ENCODE results near the gene PRDM5. TPM values are rescaled to one million over a fixed set of nuclear protein-coding genes. Genes with fewer than 3 reads are reported as not detected.

Gene PRDM5
- total and polyA plus RNA-seq, 7 experiments from 2014 or later: 0.15 to 1.1 (median 0.54) TPM; not detected in 2

DNA sequence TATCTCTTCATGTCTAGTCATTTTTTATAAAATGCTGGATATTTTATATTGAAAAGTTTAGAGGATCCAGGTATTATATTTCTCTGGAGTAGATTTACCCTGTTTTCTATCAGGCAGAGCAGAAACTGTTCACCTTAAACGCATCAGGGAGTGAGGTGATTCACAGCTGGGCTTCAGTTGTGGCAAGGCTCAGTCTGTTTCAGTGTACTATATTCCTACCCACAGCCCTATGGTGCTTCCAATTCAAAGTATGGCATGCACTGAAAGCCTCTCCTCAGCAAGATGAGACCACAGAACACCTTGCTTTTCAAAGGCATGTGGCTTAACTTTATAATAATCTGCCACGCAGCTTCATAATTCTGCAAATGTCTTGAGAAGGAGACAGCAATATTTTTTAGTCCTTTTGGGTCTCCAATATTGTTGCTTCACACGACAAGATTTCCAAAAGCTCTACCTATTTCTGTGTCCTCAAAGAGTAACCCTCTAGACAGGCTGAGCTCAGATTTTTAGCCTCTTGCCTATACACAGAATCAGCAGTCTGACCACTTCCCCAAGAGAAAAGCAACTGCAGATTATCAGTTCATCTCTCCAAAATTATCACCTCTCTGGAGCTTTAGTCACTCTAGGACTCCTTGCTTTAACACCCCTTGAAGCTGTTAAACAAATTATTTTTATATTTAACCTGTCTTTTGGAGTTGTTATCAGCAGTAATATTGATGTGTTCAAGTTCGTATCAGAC lies 24.4 kb downstream of the PRDM5 start:
- no peak for ATAC-seq
- H3K4me3 Mint-ChIP-seq: no peak overlapping the region
- peaks cover 0 to 14% (median 8%) of the 10 kb centered on the region in 5 donors for H3K27me3 Mint-ChIP-seq
- POLR2A ChIA-PET: no interaction called here
- CTCF ChIA-PET: no interaction called here
- peaks cover 0 to 3% (median 0%) of the 10 kb centered on the region in 11 donors for H3K9me3 Mint-ChIP-seq
- intact Hi-C loops (cut with micrococcal nuclease): no loop called here
- peaks cover 0 to 4% (median 3%) of the 10 kb centered on the region in 5 donors for H3K36me3 Mint-ChIP-seq
- peaks cover 0 to 3% of the 10 kb centered on the region in 2 donors for H3K27me3 ChIP-seq (ENCODE audit: control insufficient read depth in 2 of 2, insufficient read depth in 2 of 2, low read length in 2 of 2)
- no peak overlapping the region for H3K27ac Mint-ChIP-seq
- H3K4me1 ChIP-seq (ENCODE audit: control insufficient read depth in 2 of 2, insufficient read depth in 2 of 2, low read length in 2 of 2): no peaks in the 10 kb centered on the region
- H3K36me3 ChIP-seq (ENCODE audit: control insufficient read depth in 2 of 3, insufficient read depth in 3 of 3, low read length in 3 of 3): no peaks in the 10 kb centered on the region
- no peak overlapping the region for H3K4me3 ChIP-seq (ENCODE audit: low read length)
- H3K9me3 ChIP-seq (ENCODE audit: control insufficient read depth in 2 of 3, low read length in 3 of 3): no peaks in the 10 kb centered on the region
- DNase-seq: no peak
- no peak overlapping the region for H3K27ac ChIP-seq (ENCODE audit: low read depth, low read length)
- H3K4me1 Mint-ChIP-seq: no peaks in the 10 kb centered on the region

DNA sequence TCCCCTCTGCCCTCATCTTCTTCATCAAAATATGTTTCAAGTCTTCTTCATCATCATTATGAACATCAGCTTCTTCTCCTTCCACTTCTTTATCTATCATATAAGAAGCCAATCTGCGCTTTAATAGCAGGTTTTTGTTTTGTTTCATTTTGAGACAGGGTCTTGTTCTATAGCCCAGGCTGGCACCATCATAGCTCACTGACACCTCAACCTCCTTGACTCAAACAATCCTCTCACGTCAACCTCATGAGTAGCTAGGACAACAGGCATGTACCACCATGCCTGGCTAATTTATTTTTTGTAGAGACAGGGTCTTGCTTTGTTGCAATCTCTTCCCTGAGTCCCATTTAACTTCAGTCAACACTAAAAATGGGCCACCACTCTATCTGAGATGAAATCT lies 27.0 kb downstream of the PRDM5 start:
- Mint-ChIP-seq H3K27me3 (peaks cover 0 to 10% (median 4%) of the 10 kb centered on the region in 5 donors), H3K9me3 (peaks cover 2 to 24% (median 13%) of the 10 kb centered on the region in 11 donors), H3K4me1 (no peaks in the 10 kb centered on the region), H3K27ac (no peak overlapping the region), H3K36me3 (peaks cover 0 to 13% (median 8%) of the 10 kb centered on the region in 5 donors), H3K4me3 (no peak overlapping the region)
- intact Hi-C loops (cut with micrococcal nuclease): no loop called here
- Histone ChIP-seq H3K4me1 (ENCODE audit: control insufficient read depth in 2 of 2, insufficient read depth in 2 of 2, low read length in 2 of 2) (no peaks in the 10 kb centered on the region), H3K9me3 (ENCODE audit: control insufficient read depth in 2 of 3, low read length in 3 of 3) (peaks cover 0 to 6% (median 0%) of the 10 kb centered on the region in 3 experiments), H3K36me3 (ENCODE audit: control insufficient read depth in 2 of 3, insufficient read depth in 3 of 3, low read length in 3 of 3) (no peaks in the 10 kb centered on the region), H3K27me3 (ENCODE audit: control insufficient read depth in 2 of 2, insufficient read depth in 2 of 2, low read length in 2 of 2) (peaks cover 0 to 3% of the 10 kb centered on the region in 2 donors), H3K27ac (ENCODE audit: low read depth, low read length) (no peak overlapping the region), H3K4me3 (ENCODE audit: low read length) (no peak overlapping the region)
- ATAC-seq: no peak
- DNase-seq: no peak
- ChIA-PET POLR2A (no interaction called here), CTCF (interaction anchor here (0.8 kb wide), 1 partner anchor 13 kb away, joined by 3 read pairs; no protein-coding TSS in a partner anchor)

DNA sequence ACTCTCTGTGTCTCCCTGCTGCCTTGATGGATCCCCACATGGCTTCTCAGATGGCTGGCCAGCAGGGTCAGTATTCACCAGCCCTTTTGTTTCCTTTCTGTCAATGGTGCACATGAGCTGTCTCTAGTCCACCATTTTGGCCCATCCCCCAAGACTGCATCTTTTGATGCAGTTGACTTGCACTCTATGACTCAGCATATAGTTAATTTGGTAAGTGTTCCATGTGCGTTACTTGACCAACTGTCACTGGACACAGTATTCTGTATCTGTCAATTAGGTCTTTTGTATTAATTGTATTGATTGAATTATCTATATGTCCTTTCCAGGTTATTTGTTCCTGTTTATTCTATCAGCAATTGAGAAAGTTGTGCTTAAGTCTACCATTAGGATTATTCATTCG lies 29.2 kb downstream of the PRDM5 start:
- ChIA-PET POLR2A (no interaction called here), CTCF (no interaction called here)
- Histone ChIP-seq H3K9me3 (ENCODE audit: control insufficient read depth in 2 of 3, low read length in 3 of 3) (peaks cover 0 to 6% (median 0%) of the 10 kb centered on the region in 3 experiments), H3K36me3 (ENCODE audit: control insufficient read depth in 2 of 3, insufficient read depth in 3 of 3, low read length in 3 of 3) (no peaks in the 10 kb centered on the region), H3K27me3 (ENCODE audit: control insufficient read depth in 2 of 2, insufficient read depth in 2 of 2, low read length in 2 of 2) (no peaks in the 10 kb centered on the region), H3K27ac (ENCODE audit: low read depth, low read length) (no peak overlapping the region), H3K4me1 (ENCODE audit: control insufficient read depth in 2 of 2, insufficient read depth in 2 of 2, low read length in 2 of 2) (no peaks in the 10 kb centered on the region), H3K4me3 (ENCODE audit: low read length) (no peak overlapping the region)
- Mint-ChIP-seq H3K36me3 (peaks cover 0 to 13% (median 8%) of the 10 kb centered on the region in 5 donors), H3K27ac (no peak overlapping the region), H3K4me1 (no peaks in the 10 kb centered on the region), H3K9me3 (peaks cover 4 to 34% (median 13%) of the 10 kb centered on the region in 11 donors), H3K4me3 (no peak overlapping the region), H3K27me3 (peaks cover 0 to 10% (median 0%) of the 10 kb centered on the region in 5 donors)
- ATAC-seq: no peak
- no peak for DNase-seq
- intact Hi-C loops (cut with micrococcal nuclease): no loop called here

DNA sequence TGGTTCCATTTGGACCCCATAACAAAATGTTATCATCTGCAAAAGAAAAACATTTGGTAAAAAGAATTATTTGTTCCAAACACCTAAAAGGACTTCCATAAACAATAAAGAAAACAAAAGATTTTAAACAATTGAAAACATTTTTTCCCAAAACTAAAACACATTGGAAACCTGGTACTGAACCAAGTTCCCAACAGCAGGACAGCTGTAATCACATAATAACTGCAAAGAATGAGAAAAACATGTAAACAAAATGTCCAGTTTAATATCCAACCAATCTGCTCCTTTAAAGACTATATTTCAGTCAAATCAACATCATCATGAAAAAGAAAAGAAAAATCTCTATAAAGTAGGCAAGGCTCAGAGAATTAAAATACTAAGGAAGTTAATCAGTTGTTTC lies 36.3 kb downstream of the PRDM5 start:
- Histone ChIP-seq H3K27me3 (ENCODE audit: control insufficient read depth in 2 of 2, insufficient read depth in 2 of 2, low read length in 2 of 2) (no peaks in the 10 kb centered on the region), H3K4me1 (ENCODE audit: control insufficient read depth in 2 of 2, insufficient read depth in 2 of 2, low read length in 2 of 2) (no peaks in the 10 kb centered on the region), H3K4me3 (ENCODE audit: low read length) (no peak overlapping the region), H3K36me3 (ENCODE audit: control insufficient read depth in 2 of 3, insufficient read depth in 3 of 3, low read length in 3 of 3) (no peaks in the 10 kb centered on the region), H3K27ac (ENCODE audit: low read depth, low read length) (no peak overlapping the region), H3K9me3 (ENCODE audit: control insufficient read depth in 2 of 3, low read length in 3 of 3) (peaks cover 0 to 1% (median 0%) of the 10 kb centered on the region in 3 experiments)
- Mint-ChIP-seq H3K9me3 (peaks cover 2 to 16% (median 11%) of the 10 kb centered on the region in 11 donors), H3K36me3 (peaks cover 0 to 6% (median 5%) of the 10 kb centered on the region in 5 donors), H3K27me3 (peaks cover 0 to 2% (median 0%) of the 10 kb centered on the region in 5 donors), H3K27ac (no peak overlapping the region), H3K4me3 (no peak overlapping the region), H3K4me1 (no peaks in the 10 kb centered on the region)
- DNase-seq (no peak), ATAC-seq (no peak)
- intact Hi-C loops (cut with micrococcal nuclease): no loop called here
- CTCF ChIA-PET: interaction anchor here (0.9 kb wide), 1 partner anchor 354 kb away, joined by 3 read pairs; no protein-coding TSS in a partner anchor
- POLR2A ChIA-PET: no interaction called here

DNA sequence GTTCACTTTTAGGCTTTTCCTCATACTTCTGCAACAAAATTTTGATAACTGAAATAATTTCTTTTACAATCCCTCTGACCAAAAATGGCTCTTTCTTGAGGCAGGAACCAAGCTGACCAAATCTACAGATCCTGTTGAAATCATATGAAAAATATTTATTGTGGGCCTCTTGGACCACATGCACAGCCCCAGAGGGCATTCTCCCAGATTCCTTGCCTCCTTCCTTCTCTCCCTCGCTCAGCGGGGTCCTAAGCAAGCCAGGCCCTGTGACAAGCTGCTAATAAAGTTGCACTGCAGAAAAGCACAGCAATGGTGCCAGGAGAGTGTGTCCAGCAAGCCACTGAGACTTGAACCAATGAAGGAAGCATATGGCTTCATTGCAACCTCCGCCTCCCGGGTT lies 40.7 kb downstream of the PRDM5 start:
- intact Hi-C loops (cut with micrococcal nuclease): no loop called here
- Histone ChIP-seq H3K27me3 (ENCODE audit: control insufficient read depth in 2 of 2, insufficient read depth in 2 of 2, low read length in 2 of 2) (no peaks in the 10 kb centered on the region), H3K27ac (ENCODE audit: low read depth, low read length) (no peak overlapping the region), H3K9me3 (ENCODE audit: control insufficient read depth in 2 of 3, low read length in 3 of 3) (no peaks in the 10 kb centered on the region), H3K4me3 (ENCODE audit: low read length) (no peak overlapping the region), H3K4me1 (ENCODE audit: control insufficient read depth in 2 of 2, insufficient read depth in 2 of 2, low read length in 2 of 2) (no peaks in the 10 kb centered on the region), H3K36me3 (ENCODE audit: control insufficient read depth in 2 of 3, insufficient read depth in 3 of 3, low read length in 3 of 3) (no peaks in the 10 kb centered on the region)
- peaks cover 0 to 4% (median 0%) of the 10 kb centered on the region in 11 donors for H3K9me3 Mint-ChIP-seq
- POLR2A ChIA-PET: no interaction called here
- no peaks in the 10 kb centered on the region for H3K4me1 Mint-ChIP-seq
- no peak overlapping the region for H3K27ac Mint-ChIP-seq
- no peaks in the 10 kb centered on the region for H3K36me3 Mint-ChIP-seq
- DNase-seq (no peak), ATAC-seq (no peak)
- peaks cover 0 to 4% (median 0%) of the 10 kb centered on the region in 5 donors for H3K27me3 Mint-ChIP-seq
- CTCF ChIA-PET: no interaction called here
- no peak overlapping the region for H3K4me3 Mint-ChIP-seq

DNA sequence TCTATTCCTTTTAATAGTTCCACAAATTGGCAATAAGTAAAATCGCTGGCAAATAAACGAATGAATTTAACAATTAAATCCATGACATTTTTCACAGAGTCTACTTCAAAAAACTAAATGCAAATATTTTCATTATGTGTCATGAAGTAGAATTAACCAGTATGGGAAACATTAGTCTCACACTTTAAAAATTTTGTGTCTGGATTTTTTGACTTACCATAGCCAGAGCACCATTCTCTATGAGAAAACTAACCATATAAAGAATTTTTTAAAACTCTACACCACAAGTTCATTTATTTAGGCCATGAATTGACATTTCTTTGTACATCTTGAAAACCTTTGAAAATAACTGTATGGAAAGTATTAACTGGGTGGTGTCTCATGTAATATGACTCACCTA lies 41.2 kb downstream of the PRDM5 start:
- Mint-ChIP-seq H3K36me3 (no peaks in the 10 kb centered on the region), H3K27me3 (peaks cover 0 to 4% (median 0%) of the 10 kb centered on the region in 5 donors), H3K4me1 (no peaks in the 10 kb centered on the region), H3K9me3 (peaks cover 0 to 4% (median 0%) of the 10 kb centered on the region in 11 donors), H3K27ac (no peak overlapping the region), H3K4me3 (no peak overlapping the region)
- ATAC-seq (no peak), DNase-seq (no peak)
- intact Hi-C loops (cut with micrococcal nuclease): no loop called here
- H3K27ac ChIP-seq (ENCODE audit: low read depth, low read length): no peak overlapping the region
- no peak overlapping the region for H3K4me3 ChIP-seq (ENCODE audit: low read length)
- no peaks in the 10 kb centered on the region for H3K36me3 ChIP-seq (ENCODE audit: control insufficient read depth in 2 of 3, insufficient read depth in 3 of 3, low read length in 3 of 3)
- ChIA-PET CTCF (no interaction called here), POLR2A (no interaction called here)
- no peaks in the 10 kb centered on the region for H3K27me3 ChIP-seq (ENCODE audit: control insufficient read depth in 2 of 2, insufficient read depth in 2 of 2, low read length in 2 of 2)
- H3K4me1 ChIP-seq (ENCODE audit: control insufficient read depth in 2 of 2, insufficient read depth in 2 of 2, low read length in 2 of 2): no peaks in the 10 kb centered on the region
- H3K9me3 ChIP-seq (ENCODE audit: control insufficient read depth in 2 of 3, low read length in 3 of 3): no peaks in the 10 kb centered on the region

DNA sequence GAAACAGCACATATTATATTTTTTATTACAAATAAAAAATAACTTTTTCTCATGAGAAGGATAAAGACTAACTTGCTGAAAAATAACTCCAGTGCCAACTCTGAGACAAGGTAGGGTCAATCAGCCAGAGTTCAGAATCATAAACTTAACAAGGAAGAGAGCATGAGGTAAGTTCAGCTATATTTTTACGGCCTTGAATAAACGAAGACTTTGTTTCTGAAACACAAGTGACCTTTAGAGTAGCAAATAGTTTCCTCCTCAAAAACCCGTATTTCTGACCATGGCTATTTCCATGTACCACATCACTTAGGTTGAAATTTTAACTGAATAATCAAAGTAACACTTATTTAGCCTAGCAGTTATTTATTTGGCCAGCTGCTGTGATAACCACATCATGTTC lies 45.5 kb downstream of the PRDM5 start:
- no peak overlapping the region for H3K27ac Mint-ChIP-seq
- Histone ChIP-seq H3K9me3 (ENCODE audit: control insufficient read depth in 2 of 3, low read length in 3 of 3) (no peaks in the 10 kb centered on the region), H3K27me3 (ENCODE audit: control insufficient read depth in 2 of 2, insufficient read depth in 2 of 2, low read length in 2 of 2) (no peaks in the 10 kb centered on the region), H3K27ac (ENCODE audit: low read depth, low read length) (no peak overlapping the region), H3K36me3 (ENCODE audit: control insufficient read depth in 2 of 3, insufficient read depth in 3 of 3, low read length in 3 of 3) (no peaks in the 10 kb centered on the region), H3K4me3 (ENCODE audit: low read length) (no peak overlapping the region), H3K4me1 (ENCODE audit: control insufficient read depth in 2 of 2, insufficient read depth in 2 of 2, low read length in 2 of 2) (no peaks in the 10 kb centered on the region)
- no peak for DNase-seq
- H3K27me3 Mint-ChIP-seq: peaks cover 0 to 4% (median 2%) of the 10 kb centered on the region in 5 donors
- no peak for ATAC-seq
- H3K9me3 Mint-ChIP-seq: peaks cover 0 to 4% (median 0%) of the 10 kb centered on the region in 11 donors
- no peak overlapping the region for H3K4me3 Mint-ChIP-seq
- peaks cover 0 to 4% (median 0%) of the 10 kb centered on the region in 5 donors for H3K36me3 Mint-ChIP-seq
- H3K4me1 Mint-ChIP-seq: no peaks in the 10 kb centered on the region
- intact Hi-C loops (cut with micrococcal nuclease): no loop called here
- ChIA-PET CTCF (no interaction called here), POLR2A (no interaction called here)

All from naive thymus-derived CD4-positive, alpha-beta T cell (primary cell).